H1 (cell line): ENCODE data around the gene SLC22A23. TPM values are rescaled to one million over a fixed set of nuclear protein-coding genes. Genes with fewer than 3 reads are reported as not detected.

Experiments
- ASH2L ChIP-seq: fragments of 200-600, 300-600 bp; sonication (generic); IDR thresholded peaks from one replicate; pipeline ENCODE4 v1.7.1; 2017; ENCODE audit warnings: low read length
- RXRA ChIP-seq: IDR thresholded peaks from 2 replicates; pipeline ENCODE4 v1.6.1; 2011; ENCODE audit warnings: low read depth, mild to moderate bottlenecking, low read length, moderate library complexity; ENCODE audit not compliant: insufficient read depth
- SP2 ChIP-seq: IDR thresholded peaks from 2 replicates; pipeline ENCODE4 v1.6.1; 2012; ENCODE audit warnings: mild to moderate bottlenecking, low read length, inconsistent platforms
- polyA plus RNA-seq, 7 experiments: library from polyadenylated mRNA; depleted of rRNA in 3 of 7; stranded (reverse) in 5 of 7; unstranded in 2 of 7; fragments of >200 nt in 5 of 7; fragments of 200-250 nt in 2 of 7; gene quantifications; 1 replicate in 5 of 7; 2 replicates in 1 of 7; 4 replicates in 1 of 7; pipeline versions ENCODE4 v1.2.1 to v1.2.3, GENCODE V29; 2011 to 2013; ENCODE audit warnings: missing spikeins in 2 of 7, mixed read lengths in 2 of 7
- total RNA-seq: library from RNA; stranded (reverse); fragmentation: NEBNext Ultra II Directional; extraction: Animal tissue kit (Norgen Biotek cat#: 25700); gene quantifications from 2 replicates; pipeline ENCODE4 v1.2.1, GENCODE V29; 2021
- TF ChIP-seq, protein P1 (sequence below): fragments of 300-600 bp; sonication (generic); IDR thresholded peaks from 2 replicates; pipeline ENCODE4 v1.7.1; 2012; ENCODE audit warnings: low read length, moderate library complexity, mild to moderate bottlenecking, inconsistent platforms; ENCODE audit not compliant: insufficient replicate concordance
- TF ChIP-seq, protein P2 (sequence below): IDR thresholded peaks from 2 replicates; pipeline ENCODE4 v1.6.1; 2012; ENCODE audit warnings: low read length, inconsistent platforms
- TF ChIP-seq, protein P3 (sequence below), 3 experiments: IDR thresholded peaks; 1 replicate in 2 of 3; 2 replicates in 1 of 3; pipeline versions ENCODE4 v1.5.1 to v1.6.1; 2011; ENCODE audit warnings: low read length in 3 of 3, mild to moderate bottlenecking in 3 of 3, inconsistent platforms in 2 of 3, low read depth in 1 of 3, moderate library complexity in 1 of 3; ENCODE audit not compliant: insufficient read depth in 1 of 3; ENCODE audit errors: control extremely low read depth in 1 of 3
- TF ChIP-seq, protein P4 (sequence below): IDR thresholded peaks from 2 replicates; pipeline ENCODE4 v1.6.1; 2012; ENCODE audit warnings: inconsistent platforms

The SLC22A23 gene
- total and polyA plus RNA-seq, 2 of the 8 experiments (the other 6 are each of a cell fraction or from before 2014, with no cell fraction given) = 9.9 to 38.4 TPM

DNA sequence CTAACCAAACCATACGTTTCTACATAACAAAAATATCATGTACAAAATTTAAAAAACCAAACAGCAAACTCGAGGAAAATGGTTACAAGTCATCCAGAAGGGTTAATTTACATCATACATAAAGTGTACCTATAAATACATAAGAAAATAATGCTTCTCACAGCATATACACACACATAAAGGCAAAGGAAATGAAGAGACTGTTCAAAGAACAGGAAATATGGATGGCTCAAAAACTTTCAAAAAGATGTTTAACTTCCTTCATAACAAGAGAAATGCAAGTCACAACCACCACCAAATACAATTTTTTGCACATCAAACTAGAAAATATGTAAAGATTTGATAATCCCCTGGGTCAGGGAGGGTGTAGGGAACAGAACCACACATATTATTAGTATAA is 7.5 kb downstream of the SLC22A23 start (continued):
- TF ChIP-seq, protein P1, sequence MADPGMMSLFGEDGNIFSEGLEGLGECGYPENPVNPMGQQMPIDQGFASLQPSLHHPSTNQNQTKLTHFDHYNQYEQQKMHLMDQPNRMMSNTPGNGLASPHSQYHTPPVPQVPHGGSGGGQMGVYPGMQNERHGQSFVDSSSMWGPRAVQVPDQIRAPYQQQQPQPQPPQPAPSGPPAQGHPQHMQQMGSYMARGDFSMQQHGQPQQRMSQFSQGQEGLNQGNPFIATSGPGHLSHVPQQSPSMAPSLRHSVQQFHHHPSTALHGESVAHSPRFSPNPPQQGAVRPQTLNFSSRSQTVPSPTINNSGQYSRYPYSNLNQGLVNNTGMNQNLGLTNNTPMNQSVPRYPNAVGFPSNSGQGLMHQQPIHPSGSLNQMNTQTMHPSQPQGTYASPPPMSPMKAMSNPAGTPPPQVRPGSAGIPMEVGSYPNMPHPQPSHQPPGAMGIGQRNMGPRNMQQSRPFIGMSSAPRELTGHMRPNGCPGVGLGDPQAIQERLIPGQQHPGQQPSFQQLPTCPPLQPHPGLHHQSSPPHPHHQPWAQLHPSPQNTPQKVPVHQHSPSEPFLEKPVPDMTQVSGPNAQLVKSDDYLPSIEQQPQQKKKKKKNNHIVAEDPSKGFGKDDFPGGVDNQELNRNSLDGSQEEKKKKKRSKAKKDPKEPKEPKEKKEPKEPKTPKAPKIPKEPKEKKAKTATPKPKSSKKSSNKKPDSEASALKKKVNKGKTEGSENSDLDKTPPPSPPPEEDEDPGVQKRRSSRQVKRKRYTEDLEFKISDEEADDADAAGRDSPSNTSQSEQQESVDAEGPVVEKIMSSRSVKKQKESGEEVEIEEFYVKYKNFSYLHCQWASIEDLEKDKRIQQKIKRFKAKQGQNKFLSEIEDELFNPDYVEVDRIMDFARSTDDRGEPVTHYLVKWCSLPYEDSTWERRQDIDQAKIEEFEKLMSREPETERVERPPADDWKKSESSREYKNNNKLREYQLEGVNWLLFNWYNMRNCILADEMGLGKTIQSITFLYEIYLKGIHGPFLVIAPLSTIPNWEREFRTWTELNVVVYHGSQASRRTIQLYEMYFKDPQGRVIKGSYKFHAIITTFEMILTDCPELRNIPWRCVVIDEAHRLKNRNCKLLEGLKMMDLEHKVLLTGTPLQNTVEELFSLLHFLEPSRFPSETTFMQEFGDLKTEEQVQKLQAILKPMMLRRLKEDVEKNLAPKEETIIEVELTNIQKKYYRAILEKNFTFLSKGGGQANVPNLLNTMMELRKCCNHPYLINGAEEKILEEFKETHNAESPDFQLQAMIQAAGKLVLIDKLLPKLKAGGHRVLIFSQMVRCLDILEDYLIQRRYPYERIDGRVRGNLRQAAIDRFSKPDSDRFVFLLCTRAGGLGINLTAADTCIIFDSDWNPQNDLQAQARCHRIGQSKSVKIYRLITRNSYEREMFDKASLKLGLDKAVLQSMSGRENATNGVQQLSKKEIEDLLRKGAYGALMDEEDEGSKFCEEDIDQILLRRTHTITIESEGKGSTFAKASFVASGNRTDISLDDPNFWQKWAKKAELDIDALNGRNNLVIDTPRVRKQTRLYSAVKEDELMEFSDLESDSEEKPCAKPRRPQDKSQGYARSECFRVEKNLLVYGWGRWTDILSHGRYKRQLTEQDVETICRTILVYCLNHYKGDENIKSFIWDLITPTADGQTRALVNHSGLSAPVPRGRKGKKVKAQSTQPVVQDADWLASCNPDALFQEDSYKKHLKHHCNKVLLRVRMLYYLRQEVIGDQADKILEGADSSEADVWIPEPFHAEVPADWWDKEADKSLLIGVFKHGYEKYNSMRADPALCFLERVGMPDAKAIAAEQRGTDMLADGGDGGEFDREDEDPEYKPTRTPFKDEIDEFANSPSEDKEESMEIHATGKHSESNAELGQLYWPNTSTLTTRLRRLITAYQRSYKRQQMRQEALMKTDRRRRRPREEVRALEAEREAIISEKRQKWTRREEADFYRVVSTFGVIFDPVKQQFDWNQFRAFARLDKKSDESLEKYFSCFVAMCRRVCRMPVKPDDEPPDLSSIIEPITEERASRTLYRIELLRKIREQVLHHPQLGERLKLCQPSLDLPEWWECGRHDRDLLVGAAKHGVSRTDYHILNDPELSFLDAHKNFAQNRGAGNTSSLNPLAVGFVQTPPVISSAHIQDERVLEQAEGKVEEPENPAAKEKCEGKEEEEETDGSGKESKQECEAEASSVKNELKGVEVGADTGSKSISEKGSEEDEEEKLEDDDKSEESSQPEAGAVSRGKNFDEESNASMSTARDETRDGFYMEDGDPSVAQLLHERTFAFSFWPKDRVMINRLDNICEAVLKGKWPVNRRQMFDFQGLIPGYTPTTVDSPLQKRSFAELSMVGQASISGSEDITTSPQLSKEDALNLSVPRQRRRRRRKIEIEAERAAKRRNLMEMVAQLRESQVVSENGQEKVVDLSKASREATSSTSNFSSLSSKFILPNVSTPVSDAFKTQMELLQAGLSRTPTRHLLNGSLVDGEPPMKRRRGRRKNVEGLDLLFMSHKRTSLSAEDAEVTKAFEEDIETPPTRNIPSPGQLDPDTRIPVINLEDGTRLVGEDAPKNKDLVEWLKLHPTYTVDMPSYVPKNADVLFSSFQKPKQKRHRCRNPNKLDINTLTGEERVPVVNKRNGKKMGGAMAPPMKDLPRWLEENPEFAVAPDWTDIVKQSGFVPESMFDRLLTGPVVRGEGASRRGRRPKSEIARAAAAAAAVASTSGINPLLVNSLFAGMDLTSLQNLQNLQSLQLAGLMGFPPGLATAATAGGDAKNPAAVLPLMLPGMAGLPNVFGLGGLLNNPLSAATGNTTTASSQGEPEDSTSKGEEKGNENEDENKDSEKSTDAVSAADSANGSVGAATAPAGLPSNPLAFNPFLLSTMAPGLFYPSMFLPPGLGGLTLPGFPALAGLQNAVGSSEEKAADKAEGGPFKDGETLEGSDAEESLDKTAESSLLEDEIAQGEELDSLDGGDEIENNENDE = no peak
- TF ChIP-seq SP2 (no peak), ASH2L (no peak), RXRA (no peak)
- TF ChIP-seq, protein P2, sequence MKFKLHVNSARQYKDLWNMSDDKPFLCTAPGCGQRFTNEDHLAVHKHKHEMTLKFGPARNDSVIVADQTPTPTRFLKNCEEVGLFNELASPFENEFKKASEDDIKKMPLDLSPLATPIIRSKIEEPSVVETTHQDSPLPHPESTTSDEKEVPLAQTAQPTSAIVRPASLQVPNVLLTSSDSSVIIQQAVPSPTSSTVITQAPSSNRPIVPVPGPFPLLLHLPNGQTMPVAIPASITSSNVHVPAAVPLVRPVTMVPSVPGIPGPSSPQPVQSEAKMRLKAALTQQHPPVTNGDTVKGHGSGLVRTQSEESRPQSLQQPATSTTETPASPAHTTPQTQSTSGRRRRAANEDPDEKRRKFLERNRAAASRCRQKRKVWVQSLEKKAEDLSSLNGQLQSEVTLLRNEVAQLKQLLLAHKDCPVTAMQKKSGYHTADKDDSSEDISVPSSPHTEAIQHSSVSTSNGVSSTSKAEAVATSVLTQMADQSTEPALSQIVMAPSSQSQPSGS = no peak
- TF ChIP-seq, protein P3, sequence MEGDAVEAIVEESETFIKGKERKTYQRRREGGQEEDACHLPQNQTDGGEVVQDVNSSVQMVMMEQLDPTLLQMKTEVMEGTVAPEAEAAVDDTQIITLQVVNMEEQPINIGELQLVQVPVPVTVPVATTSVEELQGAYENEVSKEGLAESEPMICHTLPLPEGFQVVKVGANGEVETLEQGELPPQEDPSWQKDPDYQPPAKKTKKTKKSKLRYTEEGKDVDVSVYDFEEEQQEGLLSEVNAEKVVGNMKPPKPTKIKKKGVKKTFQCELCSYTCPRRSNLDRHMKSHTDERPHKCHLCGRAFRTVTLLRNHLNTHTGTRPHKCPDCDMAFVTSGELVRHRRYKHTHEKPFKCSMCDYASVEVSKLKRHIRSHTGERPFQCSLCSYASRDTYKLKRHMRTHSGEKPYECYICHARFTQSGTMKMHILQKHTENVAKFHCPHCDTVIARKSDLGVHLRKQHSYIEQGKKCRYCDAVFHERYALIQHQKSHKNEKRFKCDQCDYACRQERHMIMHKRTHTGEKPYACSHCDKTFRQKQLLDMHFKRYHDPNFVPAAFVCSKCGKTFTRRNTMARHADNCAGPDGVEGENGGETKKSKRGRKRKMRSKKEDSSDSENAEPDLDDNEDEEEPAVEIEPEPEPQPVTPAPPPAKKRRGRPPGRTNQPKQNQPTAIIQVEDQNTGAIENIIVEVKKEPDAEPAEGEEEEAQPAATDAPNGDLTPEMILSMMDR (IDR thresholded peaks at IDR 0.05; ENCODE audit: control extremely low read depth in 1 of 3, insufficient read depth in 1 of 3, low read depth in 1 of 3, low read length in 3 of 3) = no peak
- TF ChIP-seq, protein P4, sequence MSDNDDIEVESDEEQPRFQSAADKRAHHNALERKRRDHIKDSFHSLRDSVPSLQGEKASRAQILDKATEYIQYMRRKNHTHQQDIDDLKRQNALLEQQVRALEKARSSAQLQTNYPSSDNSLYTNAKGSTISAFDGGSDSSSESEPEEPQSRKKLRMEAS = no peak
